Endothelial cell of umbilical vein (primary cell): ENCODE measurements around the gene CENPI. TPM values are rescaled to one million over a fixed set of nuclear protein-coding genes. Genes with fewer than 3 reads are reported as not detected.

ENCODE experiments used
- BruUV-seq: library from RNA; stranded (reverse); fragments of 400-500 nt; replicated peaks from 2 replicates; lab custom pipeline; 2021; lab: Mats Ljungman, UMichigan
- CTCF ChIA-PET: fragments of 300-600, 350-600 bp; sonication (Branson Sonifier 250); formaldehyde crosslinking; loops from one replicate; lab custom pipeline; 2021; ENCODE audit warnings: antibody characterized with exemption, inconsistent platforms; lab: Charles Lee
- POLR2A ChIA-PET: fragments of 300-600, 350-600 bp; sonication (Branson Sonifier 250); formaldehyde crosslinking; loops from one replicate; lab custom pipeline; 2021; ENCODE audit warnings: antibody characterized with exemption, inconsistent platforms; lab: Charles Lee
- DNase-seq: peaks from one replicate; pipeline ENCODE4 v3.0.0-alpha.2; 2011; ENCODE audit warnings: low read depth, low spot score
- FAIRE-seq: peaks from 2 replicates; lab custom pipeline; 2011; peaks lifted over from hg19 to GRCh38; lab: Jason Lieb, UNC
- H2AFZ ChIP-seq: 2 replicates; pipeline ENCODE4 v1.6.0; 2012; ENCODE audit warnings: low read depth, low read length, control low read depth, inconsistent platforms
- H3K27ac ChIP-seq: 2 replicates; pipeline ENCODE4 v1.5.1; 2011; ENCODE audit warnings: low read depth, mild to moderate bottlenecking, control low read depth, low read length, moderate library complexity; ENCODE audit not compliant: insufficient read depth
- H3K27me3 ChIP-seq, 2 experiments: 2 replicates each; pipeline versions ENCODE4 v1.6.0 to v1.6.1; 2011; ENCODE audit warnings: low read length in 2 of 2, mixed read lengths in 1 of 2; ENCODE audit not compliant: control insufficient read depth in 2 of 2, insufficient read depth in 2 of 2
- H3K36me3 ChIP-seq, 2 experiments: 2 replicates in 1 of 2; 3 replicates in 1 of 2; pipeline ENCODE4 v1.5.1; 2011; ENCODE audit warnings: low read length in 2 of 2, mild to moderate bottlenecking in 1 of 2, moderate library complexity in 1 of 2; ENCODE audit not compliant: control insufficient read depth in 2 of 2, insufficient read depth in 2 of 2; ENCODE audit errors: extremely low read depth in 1 of 2
- H3K4me1 ChIP-seq: 3 replicates; pipeline ENCODE4 v1.5.1; 2011; ENCODE audit warnings: mild to moderate bottlenecking, low read length; ENCODE audit not compliant: control insufficient read depth, insufficient read depth; ENCODE audit errors: extremely low read depth
- H3K4me2 ChIP-seq: 2 replicates; pipeline ENCODE4 v1.6.1; 2011; ENCODE audit warnings: low read length, control low read depth, mixed read lengths; ENCODE audit not compliant: insufficient read depth
- H3K4me3 ChIP-seq, 3 experiments: fragments of 200-600 bp in 1 of 3; sonication (generic), shearing (Covaris generic) in 1 of 3; replicated peaks in 1 of 3; 2 replicates each; pipeline ENCODE4 v1.5.1; 2011 to 2016; ENCODE audit warnings: control low read depth in 3 of 3, low read length in 3 of 3, mild to moderate bottlenecking in 2 of 3, inconsistent platforms in 1 of 3, low read depth in 1 of 3, moderate library complexity in 1 of 3; ENCODE audit not compliant: insufficient read depth in 1 of 3
- H3K79me2 ChIP-seq: 2 replicates; pipeline ENCODE4 v1.6.0; 2012; ENCODE audit warnings: low read length, inconsistent platforms; ENCODE audit not compliant: control insufficient read depth, insufficient read depth
- H3K9ac ChIP-seq: replicated peaks from 2 replicates; pipeline ENCODE3; 2011; ENCODE audit warnings: low read length, control low read depth; ENCODE audit not compliant: insufficient read depth; ENCODE audit errors: extremely low read depth
- H3K9me1 ChIP-seq: replicated peaks from 3 replicates; pipeline ENCODE4 v1.6.0; 2011; ENCODE audit warnings: mild to moderate bottlenecking, low read length; ENCODE audit not compliant: control insufficient read depth, insufficient read depth; ENCODE audit errors: extremely low read depth
- H3K9me3 ChIP-seq: replicated peaks from 2 replicates; pipeline ENCODE4 v1.5.1; 2012; ENCODE audit warnings: low read length, inconsistent platforms; ENCODE audit not compliant: control insufficient read depth, insufficient read depth
- H4K20me1 ChIP-seq: replicated peaks from 2 replicates; pipeline ENCODE3; 2011; ENCODE audit warnings: mild to moderate bottlenecking, low read length; ENCODE audit not compliant: control insufficient read depth, insufficient read depth; ENCODE audit errors: extremely low read depth
- CTCF ChIP-seq, 2 donors: IDR thresholded peaks; 1 replicate in 1 of 2; 2 replicates in 1 of 2; pipeline ENCODE4 v1.5.1; 2011; ENCODE audit warnings: low read length in 2 of 2, mild to moderate bottlenecking in 2 of 2, moderate library complexity in 2 of 2, control low read depth in 1 of 2, inconsistent platforms in 1 of 2, low read depth in 1 of 2; ENCODE audit not compliant: insufficient read depth in 1 of 2; ENCODE audit errors: extremely low read depth in 1 of 2
- EZH2 ChIP-seq: IDR thresholded peaks from 2 replicates; pipeline ENCODE4 v1.6.1; 2012; ENCODE audit warnings: borderline replicate concordance, low read depth, mild to moderate bottlenecking, moderate library complexity, low read length, inconsistent platforms; ENCODE audit not compliant: severe bottlenecking
- FOS ChIP-seq: IDR thresholded peaks from 2 replicates; pipeline ENCODE4 v1.6.1; 2011; ENCODE audit warnings: mild to moderate bottlenecking, low read length, moderate library complexity, borderline replicate concordance; ENCODE audit not compliant: insufficient read depth
- GATA2 ChIP-seq: IDR thresholded peaks from 2 replicates; pipeline ENCODE4 v1.7.0; 2011; ENCODE audit warnings: low read depth, mild to moderate bottlenecking, moderate library complexity, mixed read lengths, low read length; ENCODE audit not compliant: insufficient read length, insufficient read depth
- JUN ChIP-seq: IDR thresholded peaks from 2 replicates; pipeline ENCODE4 v1.6.1; 2011; ENCODE audit warnings: borderline replicate concordance, low read depth; ENCODE audit not compliant: insufficient read length, insufficient read depth
- MYC ChIP-seq: IDR thresholded peaks from one replicate; pipeline ENCODE4 v1.6.1; 2011; ENCODE audit warnings: mild to moderate bottlenecking, low read depth, low read length
- POLR2A ChIP-seq: IDR thresholded peaks from 2 replicates; pipeline ENCODE4 v1.6.1; 2012; ENCODE audit warnings: low read depth, mild to moderate bottlenecking, control low read depth, low read length
- POLR2AphosphoS5 ChIP-seq: IDR thresholded peaks from 2 replicates; pipeline ENCODE4 v1.6.1; 2012; ENCODE audit warnings: low read depth, mild to moderate bottlenecking, control low read depth, low read length, moderate library complexity; ENCODE audit not compliant: insufficient read depth
- dilution Hi-C: fragments of 300-500 bp; cut with MboI; formaldehyde crosslinking; loops from one replicate; pipeline ENCODE4 v1.15.0; 2019; ENCODE audit warnings: low sequenced_read_pairs; ENCODE audit not compliant: extremely low pct_ligation_motif_present
- intact Hi-C: fragments of 100-400 bp; cut with micrococcal nuclease; formaldehyde crosslinking; loops from one replicate; pipeline ENCODE4 v1.10.0; 2022
- polyA plus RNA-seq, 4 experiments: library from polyadenylated mRNA; depleted of rRNA in 3 of 4; stranded (reverse) in 3 of 4; unstranded in 1 of 4; fragments of >200 nt; gene quantifications; 2 replicates each; pipeline versions ENCODE4 v1.2.1 to v1.2.3, GENCODE V29; 2011 to 2012; ENCODE audit warnings: missing spikeins in 1 of 4
- total RNA-seq: library from RNA; stranded (reverse); gene quantifications from 2 replicates; pipeline ENCODE4 v1.2.3, GENCODE V29; 2021
- TF ChIP-seq, protein P1 (sequence below): IDR thresholded peaks from 2 replicates; pipeline ENCODE4 v1.6.1; 2011; ENCODE audit not compliant: insufficient read depth, insufficient read length

Gene CENPI
- total and polyA plus RNA-seq, 2 donors (not counting 3 experiments of a cell fraction or from before 2014, with no cell fraction given), result 7.7 to 28.9 TPM

DNA sequence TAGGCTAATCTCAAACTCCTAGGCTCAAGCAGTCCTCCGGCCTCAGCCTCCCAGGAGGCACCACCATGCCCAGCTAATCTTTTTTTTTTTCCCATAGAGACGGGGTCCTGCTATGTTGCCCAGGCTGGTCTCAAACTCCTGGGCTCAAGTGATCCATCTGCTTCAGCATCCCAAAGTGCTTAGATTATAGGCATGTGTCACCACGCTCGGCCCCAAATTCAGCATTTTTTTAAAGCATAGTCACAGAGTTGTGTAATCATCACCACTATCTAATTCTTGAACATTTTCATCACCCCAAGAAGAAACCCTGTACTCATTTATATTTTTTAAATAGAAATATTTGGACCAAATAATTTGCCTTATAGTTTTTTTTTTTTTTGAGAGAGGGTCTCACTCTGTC, 10.3 kb downstream of the CENPI start:
- TF ChIP-seq POLR2AphosphoS5 (no peak), EZH2 (no peak), MYC (no peak), JUN (no peak), CTCF (IDR thresholded peaks at IDR 0.05; ENCODE audit: extremely low read depth in 1 of 2, insufficient read depth in 1 of 2, low read depth in 1 of 2, low read length in 2 of 2) (no peak), POLR2A (no peak), FOS (no peak), GATA2 (no peak)
- TF ChIP-seq, protein P1, sequence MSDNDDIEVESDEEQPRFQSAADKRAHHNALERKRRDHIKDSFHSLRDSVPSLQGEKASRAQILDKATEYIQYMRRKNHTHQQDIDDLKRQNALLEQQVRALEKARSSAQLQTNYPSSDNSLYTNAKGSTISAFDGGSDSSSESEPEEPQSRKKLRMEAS, result no peak
- Histone ChIP-seq H3K27me3 (no peaks in the 10 kb centered on the region), H3K79me2 (no peaks in the 10 kb centered on the region), H3K9me3 (no peaks in the 10 kb centered on the region), H3K9me1 (no peaks in the 10 kb centered on the region), H3K4me2 (no peak overlapping the region), H4K20me1 (no peaks in the 10 kb centered on the region), H2AFZ (no peak overlapping the region), H3K36me3 (no peaks in the 10 kb centered on the region), H3K9ac (no peak overlapping the region), H3K4me3 (no peak overlapping the region), H3K27ac (no peak overlapping the region), H3K4me1 (no peaks in the 10 kb centered on the region)
- ChIA-PET POLR2A (no interaction called here), CTCF (no interaction called here)
- DNase-seq (no peak), FAIRE-seq (no peak)
- no TSS peak for BruUV-seq
- intact Hi-C loops (no loop called here), dilution Hi-C loops (no loop called here)
